H1 (cell line): ENCODE results near the gene SUGP1.

Experiments
- NRF1 ChIP-seq: IDR thresholded peaks from 2 replicates; pipeline ENCODE4 v1.6.1; 2011; ENCODE audit warnings: mild to moderate bottlenecking, low read depth, low read length, improper control_type of control experiment
- TF ChIP-seq, protein P1 (sequence below), 3 experiments: IDR thresholded peaks; 1 replicate in 2 of 3; 2 replicates in 1 of 3; pipeline versions ENCODE4 v1.5.1 to v1.6.1; 2011; ENCODE audit warnings: low read length in 3 of 3, mild to moderate bottlenecking in 3 of 3, inconsistent platforms in 2 of 3, low read depth in 1 of 3, moderate library complexity in 1 of 3; ENCODE audit not compliant: insufficient read depth in 1 of 3; ENCODE audit errors: control extremely low read depth in 1 of 3

GRCh38 chr19:19343762-19344161 lies 23.5 kb upstream of the SUGP1 start:
- TF ChIP-seq, protein P1, sequence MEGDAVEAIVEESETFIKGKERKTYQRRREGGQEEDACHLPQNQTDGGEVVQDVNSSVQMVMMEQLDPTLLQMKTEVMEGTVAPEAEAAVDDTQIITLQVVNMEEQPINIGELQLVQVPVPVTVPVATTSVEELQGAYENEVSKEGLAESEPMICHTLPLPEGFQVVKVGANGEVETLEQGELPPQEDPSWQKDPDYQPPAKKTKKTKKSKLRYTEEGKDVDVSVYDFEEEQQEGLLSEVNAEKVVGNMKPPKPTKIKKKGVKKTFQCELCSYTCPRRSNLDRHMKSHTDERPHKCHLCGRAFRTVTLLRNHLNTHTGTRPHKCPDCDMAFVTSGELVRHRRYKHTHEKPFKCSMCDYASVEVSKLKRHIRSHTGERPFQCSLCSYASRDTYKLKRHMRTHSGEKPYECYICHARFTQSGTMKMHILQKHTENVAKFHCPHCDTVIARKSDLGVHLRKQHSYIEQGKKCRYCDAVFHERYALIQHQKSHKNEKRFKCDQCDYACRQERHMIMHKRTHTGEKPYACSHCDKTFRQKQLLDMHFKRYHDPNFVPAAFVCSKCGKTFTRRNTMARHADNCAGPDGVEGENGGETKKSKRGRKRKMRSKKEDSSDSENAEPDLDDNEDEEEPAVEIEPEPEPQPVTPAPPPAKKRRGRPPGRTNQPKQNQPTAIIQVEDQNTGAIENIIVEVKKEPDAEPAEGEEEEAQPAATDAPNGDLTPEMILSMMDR (IDR thresholded peaks at IDR 0.05; ENCODE audit: control extremely low read depth in 1 of 3, insufficient read depth in 1 of 3, low read depth in 1 of 3, low read length in 3 of 3), result no peak
- no peak for TF ChIP-seq NRF1
